NCI-H446 (cell line): ENCODE results near the gene BLNK.

ENCODE experiments used
- DNase-seq, 2 experiments: peaks; one replicate each; lab custom pipeline; 2025; lab: John Stamatoyannopoulos, UW

Gene BLNK

DNA sequence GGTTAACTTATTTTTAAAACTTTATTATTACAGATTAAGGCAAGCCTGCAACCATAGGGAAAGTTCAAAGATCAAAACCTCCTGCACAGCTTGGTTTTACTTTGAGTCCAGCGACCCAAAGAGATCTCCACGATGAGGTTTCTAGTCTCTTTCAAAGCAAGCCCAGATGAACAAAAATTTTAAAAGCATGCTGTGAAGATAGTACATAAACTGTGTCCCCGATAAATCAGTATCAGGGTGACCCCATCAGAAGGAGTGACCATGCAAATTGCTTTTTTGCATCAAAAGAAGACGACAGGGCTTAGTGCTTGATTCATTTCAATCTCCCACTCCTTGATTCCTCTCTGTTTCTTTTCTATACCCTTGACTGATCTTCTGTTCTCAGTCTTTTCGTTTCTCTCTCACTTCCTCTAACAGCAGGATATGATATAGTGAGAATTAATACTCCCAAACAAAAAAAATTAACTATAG, 16.8 kb upstream of the BLNK start:
- no peak for DNase-seq

DNA sequence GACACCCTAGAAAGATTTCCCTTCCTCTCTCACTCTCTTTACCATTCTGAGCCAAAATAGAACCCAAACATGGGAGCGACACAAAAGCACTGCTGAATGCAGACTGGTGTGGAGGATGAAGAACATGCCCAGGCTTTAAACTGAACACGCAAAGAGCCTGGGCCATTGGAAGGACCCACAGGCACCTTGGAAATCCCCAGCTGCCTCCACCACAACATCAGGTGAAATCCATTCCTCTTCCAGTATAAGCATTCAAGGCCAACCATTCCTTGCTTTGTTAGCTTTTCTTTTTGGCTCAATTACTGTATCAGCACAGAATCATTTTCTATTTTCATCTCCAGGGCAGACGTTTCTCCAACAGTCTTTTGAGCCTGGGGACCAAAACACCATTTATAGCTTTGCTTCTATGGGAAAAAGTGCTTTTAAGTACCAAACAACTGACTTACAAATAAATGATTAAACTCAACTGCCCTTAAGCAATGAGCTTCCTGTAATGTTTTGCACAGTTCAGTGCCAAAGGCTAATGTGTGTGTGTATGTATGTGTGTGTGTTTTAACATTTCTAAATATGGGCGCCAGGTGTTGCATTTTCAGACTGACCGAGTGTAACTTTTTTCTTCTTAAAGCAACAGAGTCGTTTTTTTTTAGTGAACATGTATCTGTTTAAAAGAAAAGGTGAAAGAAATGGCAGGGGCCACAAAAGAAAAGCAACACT, 16.2 kb upstream of the BLNK start:
- DNase-seq, result peak in 1 of 2 experiments; percentile 13

DNA sequence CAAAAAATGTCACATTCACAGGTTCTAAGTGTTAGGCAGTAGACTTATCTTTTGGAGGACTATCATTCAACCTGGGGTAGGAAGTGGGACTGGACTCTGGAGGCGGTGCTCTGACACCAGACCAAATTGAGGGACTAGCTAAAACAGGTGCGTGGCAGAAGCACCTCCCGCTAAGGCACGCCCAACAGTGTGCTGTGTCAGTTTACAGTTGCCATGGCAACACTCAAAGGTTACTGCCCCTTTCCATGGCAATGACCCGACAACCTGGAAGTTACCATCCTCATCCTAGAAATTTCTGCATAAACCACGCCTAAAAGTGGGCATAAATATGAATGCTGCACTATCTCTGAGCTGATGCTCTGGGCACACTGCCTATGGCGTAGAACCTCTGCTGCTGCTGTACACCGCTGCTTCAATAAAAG, 14.0 kb upstream of the BLNK start:
- DNase-seq, result no peak

- no peak for DNase-seq
Observed at GRCh38 chr10:96283756-96284155, 12.4 kb upstream of the BLNK start.

GRCh38 chr10:96283351-96283750, 12.0 kb upstream of the BLNK start:
- no peak for DNase-seq

DNA sequence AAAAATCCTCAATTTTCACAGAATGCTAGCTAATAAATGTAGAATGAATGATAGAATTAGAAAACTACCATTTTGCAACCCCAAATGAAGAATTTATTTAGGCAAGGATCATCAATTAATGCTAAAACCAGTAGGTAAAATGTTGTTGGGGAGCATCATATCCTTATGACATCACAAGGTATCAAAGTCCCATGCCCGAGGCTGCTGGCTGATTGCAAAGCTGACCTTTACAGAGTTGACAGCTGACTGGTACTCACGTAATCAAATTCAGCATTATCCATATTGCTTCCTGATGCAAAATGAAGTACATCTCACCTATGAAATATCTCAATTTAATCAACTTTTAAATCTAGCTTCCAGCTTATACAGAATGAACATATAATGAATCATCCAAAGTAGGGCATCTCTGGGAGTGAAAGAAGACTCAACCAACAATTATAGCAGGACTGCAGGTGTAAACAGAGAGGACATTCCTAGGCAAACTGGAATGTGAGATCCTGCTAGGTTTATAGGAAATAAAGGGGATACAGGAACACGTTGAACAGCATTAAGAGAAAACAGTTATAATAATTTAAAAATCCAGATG, 10.2 kb upstream of the BLNK start:
- no peak for DNase-seq

DNA sequence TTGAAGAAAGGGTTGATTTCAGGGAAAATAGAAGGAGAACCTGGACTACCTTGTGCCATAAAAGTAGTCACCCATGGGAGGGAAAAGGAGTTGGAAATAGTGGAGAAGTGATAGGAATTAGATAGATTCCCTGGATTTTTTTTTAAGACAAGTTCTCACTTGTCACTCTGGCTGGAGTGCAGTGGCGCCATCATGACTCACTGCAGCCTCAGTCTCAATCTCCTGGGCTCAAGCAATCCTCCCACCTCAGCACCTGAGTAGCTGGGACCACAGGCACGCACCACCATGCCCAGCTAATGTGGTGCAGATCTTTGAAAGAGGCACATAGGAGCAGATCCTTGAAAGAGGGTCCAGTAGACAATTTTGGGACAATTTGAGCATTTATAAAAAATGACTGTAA, 9.5 kb upstream of the BLNK start:
- no peak for DNase-seq

DNA sequence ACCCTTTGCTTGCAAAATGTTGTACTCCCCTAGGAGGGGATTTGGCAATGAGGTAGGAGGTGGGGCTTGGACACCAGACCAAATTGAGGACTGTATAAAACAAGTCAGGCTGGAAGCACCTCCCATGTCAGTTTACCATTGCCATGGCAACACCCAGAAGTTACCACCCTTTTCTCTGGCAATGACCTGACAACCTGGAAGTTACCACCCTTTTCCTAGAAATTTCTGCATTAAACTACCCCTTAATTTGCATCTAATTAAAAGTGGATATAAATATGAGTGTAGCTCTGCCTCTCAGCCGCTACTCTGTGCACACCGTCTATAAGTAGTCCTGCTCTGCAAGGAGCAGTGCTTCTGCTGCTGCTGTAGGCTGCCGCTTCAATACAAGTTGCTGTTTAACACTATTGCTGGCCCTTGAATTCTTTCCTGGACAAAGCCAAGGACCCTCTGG, 7.8 kb upstream of the BLNK start:
- DNase-seq, result no peak

GRCh38 chr10:96276831-96277230, 5.5 kb upstream of the BLNK start:
- DNase-seq, result peak; percentile 25 to 72

DNA sequence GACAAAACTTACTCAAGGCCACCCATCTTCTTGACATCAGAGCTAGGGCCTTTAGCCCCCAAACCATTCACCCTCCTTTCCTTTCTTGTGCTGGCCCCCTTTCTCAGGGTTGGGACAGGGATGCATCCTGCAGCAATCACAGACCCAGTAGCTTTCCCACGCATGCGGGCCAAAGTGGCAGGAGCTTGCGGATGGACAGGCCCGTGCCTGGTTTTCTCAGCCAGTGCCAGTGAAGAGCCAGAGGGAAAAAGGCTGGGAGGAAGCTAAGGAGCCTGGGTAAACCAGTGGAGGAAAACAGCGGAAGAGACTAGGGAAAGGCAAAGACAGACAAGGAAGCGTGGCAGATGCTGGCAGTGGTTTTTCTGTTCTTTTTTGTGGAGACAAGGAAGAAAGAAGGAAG, 5.1 kb upstream of the BLNK start:
- peak in 1 of 2 experiments; percentile 48 for DNase-seq

DNA sequence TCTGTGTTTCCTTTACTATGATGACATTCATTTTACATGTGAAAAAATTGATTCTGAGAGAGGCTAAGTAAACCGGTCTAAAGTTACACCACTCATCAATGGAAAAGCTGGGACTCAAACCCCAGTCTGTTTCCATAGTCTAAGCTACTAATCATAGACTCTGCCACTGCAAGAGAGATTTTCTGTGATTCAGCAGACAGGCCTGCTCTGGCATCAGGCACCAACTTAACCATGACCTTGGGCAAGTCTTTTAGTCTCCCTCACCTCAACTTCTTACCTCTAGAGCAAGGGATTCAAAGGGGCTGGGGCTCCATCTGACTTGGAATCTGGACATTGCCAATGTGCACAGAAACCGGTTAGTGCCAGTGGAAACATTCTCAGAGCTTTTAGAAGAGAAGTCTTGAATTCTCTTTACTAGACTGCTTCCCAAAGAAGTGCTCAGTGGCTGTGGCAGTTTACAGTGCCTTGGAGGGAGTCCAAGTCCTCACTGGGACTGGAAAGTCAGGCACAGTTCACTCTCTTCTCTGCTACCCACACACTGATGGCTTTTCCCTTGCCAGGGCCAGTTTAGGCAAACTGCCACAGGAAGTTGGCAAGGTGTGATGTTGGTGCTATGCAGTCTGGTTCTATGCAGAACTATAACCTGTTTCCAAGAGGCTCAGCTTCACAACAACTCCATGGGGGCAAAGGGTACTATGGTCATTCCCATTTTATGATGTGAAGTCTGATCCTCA, 4.5 kb upstream of the BLNK start:
- DNase-seq, result peak; percentile 57 to 82

GRCh38 chr10:96272316-96273280, 1.2 kb upstream of the BLNK start:
- no peak for DNase-seq

GRCh38 chr10:96270571-96270970, 798 bp downstream of the BLNK start:
- DNase-seq, result no peak

DNA sequence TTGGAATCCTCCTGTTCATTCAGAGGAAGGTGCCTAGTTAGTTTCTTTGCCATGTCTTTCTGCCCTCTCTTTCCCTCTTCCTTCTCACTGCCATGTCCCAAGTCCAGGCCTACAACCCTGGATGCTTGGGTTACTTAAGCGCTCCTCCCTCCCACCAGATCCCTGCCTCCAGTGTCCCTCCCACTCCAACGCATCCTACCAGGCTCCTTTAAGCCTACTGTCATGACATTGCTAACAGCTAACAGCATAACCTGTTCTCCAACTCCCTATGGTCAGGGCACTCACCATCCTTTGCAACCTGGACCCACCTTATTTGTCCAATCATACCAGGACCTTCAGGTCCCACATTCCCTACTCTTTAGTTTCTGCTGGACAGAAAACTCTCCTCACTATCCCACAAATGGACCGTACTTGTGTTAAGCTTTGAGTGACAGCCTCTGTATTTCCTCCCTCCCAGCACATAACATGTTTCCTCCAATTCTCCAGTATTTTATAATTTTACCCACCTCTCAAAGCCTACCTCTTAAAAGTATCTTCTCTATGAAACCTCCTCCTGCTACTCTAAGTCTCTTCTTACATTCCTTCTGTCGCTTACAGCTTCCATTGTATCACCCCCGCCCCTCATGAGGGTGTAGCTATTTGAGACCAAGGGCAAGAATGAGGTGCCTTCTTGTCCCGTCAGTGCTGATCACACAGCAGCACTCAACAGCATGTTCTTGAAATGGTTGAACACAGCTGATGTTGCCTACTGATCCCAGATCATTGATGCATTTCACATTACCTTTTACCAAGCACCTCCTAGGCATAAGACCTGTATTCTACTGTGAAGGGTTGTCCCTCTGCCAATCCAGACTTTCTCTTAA, 1.7 kb downstream of the BLNK start:
- no peak for DNase-seq

DNA sequence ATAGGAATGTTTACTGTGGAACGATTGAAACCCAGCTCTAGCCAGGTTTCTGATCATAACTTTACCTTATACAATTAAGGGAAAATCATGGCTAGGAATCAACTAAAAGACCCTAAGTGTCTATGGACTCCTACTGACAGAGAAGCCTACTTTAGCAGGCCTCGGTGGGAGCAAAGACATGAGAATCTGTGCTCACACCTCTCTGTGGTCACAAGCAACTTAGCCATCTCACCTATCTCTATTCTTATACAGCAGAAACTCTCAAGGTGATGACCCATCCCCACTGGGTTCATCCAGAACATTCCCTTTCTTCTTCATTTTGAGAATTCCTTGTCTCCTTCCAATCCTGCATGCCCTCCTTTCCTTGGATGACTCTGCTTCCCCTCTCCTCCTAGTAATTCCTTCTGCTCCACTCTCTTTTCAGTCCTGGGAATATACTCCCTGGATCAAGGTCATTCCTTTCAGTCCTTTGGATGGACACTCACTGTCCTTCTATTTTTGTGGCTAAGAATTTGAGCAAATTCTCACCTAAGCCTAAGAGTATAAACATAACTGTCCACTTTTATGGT, 2.9 kb downstream of the BLNK start:
- DNase-seq, result no peak

GRCh38 chr10:96267234-96267705, 4.1 kb downstream of the BLNK start:
- no peak for DNase-seq

DNA sequence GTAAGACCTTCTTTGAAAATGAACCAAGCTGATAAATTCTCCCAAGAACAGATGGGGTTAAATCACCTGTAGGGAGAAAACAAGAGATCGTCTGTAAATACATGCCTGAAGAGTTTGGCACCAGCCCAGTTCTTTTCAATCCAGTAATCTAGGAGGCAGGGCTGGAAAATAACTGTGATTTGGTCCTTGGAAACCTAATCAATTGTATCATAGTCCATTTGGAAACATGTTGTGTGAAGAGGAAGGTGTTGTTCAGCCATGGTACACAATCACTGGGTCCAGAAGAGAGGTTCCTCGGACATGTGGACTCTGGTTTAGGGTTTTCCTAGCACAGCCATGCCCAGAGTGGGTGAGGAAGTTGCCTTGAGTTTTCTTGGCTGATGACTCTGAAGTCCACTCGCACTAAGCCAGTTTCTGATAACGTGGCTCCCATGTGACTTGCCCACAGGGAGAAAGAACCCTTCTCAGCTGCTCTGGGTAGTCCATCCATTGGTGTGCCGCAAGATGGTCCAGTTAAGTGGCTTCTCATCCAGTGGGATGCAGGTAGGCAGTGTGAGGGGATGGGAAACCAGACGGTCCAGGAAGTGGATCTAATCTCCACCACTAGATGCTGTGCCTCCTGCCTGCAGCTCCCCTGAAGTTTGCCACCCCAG, 5.1 kb downstream of the BLNK start:
- DNase-seq, result no peak

- DNase-seq, result no peak
Observed at GRCh38 chr10:96264938-96265337, 6.4 kb downstream of the BLNK start.

GRCh38 chr10:96263669-96264068, 7.7 kb downstream of the BLNK start:
- no peak for DNase-seq

DNA sequence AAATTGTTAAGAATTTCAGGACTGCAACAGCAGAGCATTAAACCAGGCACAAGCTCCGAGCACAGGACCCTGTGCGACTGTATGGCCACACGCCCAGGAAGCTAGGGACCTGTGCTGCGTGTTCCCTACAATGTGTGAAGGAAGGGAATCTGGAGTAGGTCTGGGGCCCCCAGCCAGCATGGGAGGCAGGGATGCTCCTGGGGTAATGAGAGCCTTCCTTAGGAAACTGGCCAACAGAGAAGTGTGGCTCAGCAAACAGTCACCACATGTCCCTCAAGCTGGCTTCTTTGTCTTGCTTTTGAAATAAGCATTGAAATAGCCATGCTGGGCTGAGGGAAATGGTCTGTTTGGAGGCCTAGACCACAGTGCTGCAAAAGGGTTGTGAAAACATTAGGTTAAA, 8.2 kb downstream of the BLNK start:
- peak; percentile 15 to 76 for DNase-seq
